GM12874 (cell line): ENCODE data around the gene PAQR5.

Experiments used
- TF ChIP-seq, protein P1 (sequence below): IDR thresholded peaks from 2 replicates; pipeline ENCODE4 v1.5.1; 2011; ENCODE audit warnings: low read depth, mild to moderate bottlenecking, control low read depth, low read length, moderate library complexity; ENCODE audit not compliant: insufficient read depth

Gene PAQR5

DNA sequence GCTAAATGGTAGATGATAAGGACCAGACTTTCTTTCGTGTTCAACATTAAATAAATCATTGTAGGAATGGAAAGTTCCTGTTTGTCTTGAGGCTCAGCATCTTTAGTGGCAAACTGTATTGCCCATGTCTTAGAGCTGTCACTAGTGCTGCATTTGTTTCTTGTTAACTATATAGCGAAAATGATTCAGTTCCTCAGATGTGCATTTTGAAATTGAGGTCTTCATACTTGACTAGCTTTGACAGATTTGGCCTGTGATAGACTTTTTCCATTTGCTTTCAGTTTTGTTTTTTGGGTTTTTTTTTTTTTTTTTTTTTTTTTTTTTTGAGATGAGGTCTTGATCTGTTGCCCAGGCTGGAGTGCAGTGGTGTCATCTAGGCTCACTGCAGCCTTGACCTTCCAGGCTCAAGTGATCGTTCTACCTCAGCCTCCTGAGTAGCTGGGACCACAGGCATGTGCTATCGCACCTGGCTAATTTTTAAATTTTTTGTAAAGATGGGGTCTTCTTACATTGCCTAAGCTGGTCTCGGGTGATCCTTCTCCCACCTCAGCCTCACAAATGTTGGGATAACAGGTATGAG lies 144.4 kb downstream of the PAQR5 start:
- TF ChIP-seq, protein P1, sequence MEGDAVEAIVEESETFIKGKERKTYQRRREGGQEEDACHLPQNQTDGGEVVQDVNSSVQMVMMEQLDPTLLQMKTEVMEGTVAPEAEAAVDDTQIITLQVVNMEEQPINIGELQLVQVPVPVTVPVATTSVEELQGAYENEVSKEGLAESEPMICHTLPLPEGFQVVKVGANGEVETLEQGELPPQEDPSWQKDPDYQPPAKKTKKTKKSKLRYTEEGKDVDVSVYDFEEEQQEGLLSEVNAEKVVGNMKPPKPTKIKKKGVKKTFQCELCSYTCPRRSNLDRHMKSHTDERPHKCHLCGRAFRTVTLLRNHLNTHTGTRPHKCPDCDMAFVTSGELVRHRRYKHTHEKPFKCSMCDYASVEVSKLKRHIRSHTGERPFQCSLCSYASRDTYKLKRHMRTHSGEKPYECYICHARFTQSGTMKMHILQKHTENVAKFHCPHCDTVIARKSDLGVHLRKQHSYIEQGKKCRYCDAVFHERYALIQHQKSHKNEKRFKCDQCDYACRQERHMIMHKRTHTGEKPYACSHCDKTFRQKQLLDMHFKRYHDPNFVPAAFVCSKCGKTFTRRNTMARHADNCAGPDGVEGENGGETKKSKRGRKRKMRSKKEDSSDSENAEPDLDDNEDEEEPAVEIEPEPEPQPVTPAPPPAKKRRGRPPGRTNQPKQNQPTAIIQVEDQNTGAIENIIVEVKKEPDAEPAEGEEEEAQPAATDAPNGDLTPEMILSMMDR = no peak

- TF ChIP-seq, protein P1 = no peak
Measured at GRCh38 chr15:69444686-69445085, 146.0 kb downstream of the PAQR5 start.

- TF ChIP-seq, protein P1 = no peak
Measured at GRCh38 chr15:69446953-69447352, 148.2 kb downstream of the PAQR5 start.

- TF ChIP-seq, protein P1 = no peak
Measured at GRCh38 chr15:69450968-69451695, 152.4 kb downstream of the PAQR5 start.

DNA sequence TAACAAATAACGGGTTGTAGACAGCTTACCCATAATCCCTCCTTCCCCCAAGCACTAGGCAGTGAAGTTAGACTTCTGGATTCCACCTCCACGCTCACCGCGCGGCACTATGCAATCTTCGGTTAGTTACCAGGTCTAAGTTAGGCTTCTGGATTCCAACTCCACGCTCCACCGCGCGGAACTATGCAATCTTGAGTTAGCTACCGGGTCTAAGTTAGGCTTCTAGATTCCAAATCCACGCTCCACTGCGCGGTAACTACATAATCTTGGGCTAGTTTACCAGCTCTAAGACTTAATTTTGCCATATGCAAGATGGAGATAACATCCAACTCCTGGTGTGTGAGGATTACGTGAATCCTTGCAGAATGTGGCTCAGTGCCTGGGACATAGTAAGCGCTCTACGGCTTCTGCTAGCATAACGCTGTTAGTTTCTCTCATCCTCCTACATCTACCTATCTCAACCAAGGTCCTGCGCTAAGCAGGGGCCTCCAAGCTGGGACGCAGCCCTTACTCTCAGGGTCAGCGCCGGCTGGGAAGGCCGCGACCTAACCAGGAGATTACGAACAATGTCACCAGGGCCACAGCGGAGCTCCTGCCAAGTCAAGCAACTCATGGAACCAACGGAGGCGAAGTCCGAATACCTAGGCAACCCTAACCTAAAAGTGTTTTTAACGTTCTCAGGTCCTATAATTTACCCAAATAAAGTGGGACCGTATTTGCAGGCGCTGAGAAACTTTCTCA lies 153.4 kb downstream of the PAQR5 start:
- TF ChIP-seq, protein P1 = no peak

- TF ChIP-seq, protein P1 = no peak
Measured at GRCh38 chr15:69452692-69453521, 154.2 kb downstream of the PAQR5 start, which contains the start of gene RPLP1. Gene RPLP1 (plus strand): TSS chr15:69452818. CDS start chr15:69452949, 131 bp downstream.

- TF ChIP-seq, protein P1 = no peak
Measured at GRCh38 chr15:69454953-69455352, 156.2 kb downstream of the PAQR5 start.
